Heart left ventricle (tissue), 16 donors: ENCODE results near the gene PTPRM. TPM values are rescaled to one million over a fixed set of nuclear protein-coding genes. Genes with fewer than 3 reads are reported as not detected.

Experiments used
- ATAC-seq, 4 donors: fragments of 200-7000 bp; cut with Tn5 transposase; one replicate each; pipeline ENCODE4 v1.9.1; 2020 to 2022; ENCODE audit warnings: moderate library complexity in 4 of 4, mild to moderate bottlenecking in 3 of 4, moderate number of reproducible peaks in 1 of 4
- DNase-seq, 5 donors: peaks; one replicate each; pipeline ENCODE4 v3.0.0-alpha.2; 2020
- H3K27ac ChIP-seq, 12 donors: fragments of 200-600 bp; sonication (generic) in 4 of 12; one replicate each; pipeline versions ENCODE4 v1.5.0 to v1.8.0; 2016 to 2022; ENCODE audit warnings: mild to moderate bottlenecking in 2 of 12
- H3K27me3 ChIP-seq, 9 donors: fragments of 200-600 bp; sonication (generic) in 2 of 9; one replicate each; pipeline versions ENCODE4 v1.5.1 to v1.8.0; 2016 to 2022; ENCODE audit warnings: mild to moderate bottlenecking in 3 of 9
- H3K36me3 ChIP-seq, 9 donors: fragments of 200-600 bp; sonication (generic) in 2 of 9; one replicate each; pipeline versions ENCODE4 v1.5.0 to v1.8.0; 2018 to 2022; ENCODE audit warnings: mild to moderate bottlenecking in 2 of 9
- H3K4me1 ChIP-seq, 12 donors: fragments of 200-600 bp; sonication (generic) in 4 of 12; one replicate each; pipeline versions ENCODE4 v1.5.0 to v1.8.0; 2016 to 2022; ENCODE audit warnings: mild to moderate bottlenecking in 3 of 12
- H3K4me3 ChIP-seq, 12 donors: fragments of 200-600 bp; sonication (generic) in 4 of 12; one replicate each; pipeline versions ENCODE4 v1.5.0 to v1.8.0; 2017 to 2022; ENCODE audit warnings: mild to moderate bottlenecking in 9 of 12, moderate library complexity in 4 of 12
- H3K9me3 ChIP-seq, 12 donors: fragments of 200-600 bp; sonication (generic) in 4 of 12; one replicate each; pipeline versions ENCODE4 v1.5.0 to v1.8.0; 2016 to 2022; ENCODE audit warnings: mild to moderate bottlenecking in 1 of 12
- CTCF ChIP-seq, 12 donors: fragments of 200-600 bp; sonication (generic) in 4 of 12; IDR thresholded peaks; one replicate each; pipeline versions ENCODE4 v1.5.0 to v1.8.0; 2018 to 2022; ENCODE audit warnings: antibody characterized with exemption in 12 of 12, mild to moderate bottlenecking in 5 of 12
- POLR2A ChIP-seq, 2 donors: fragments of 450-650 bp; IDR thresholded peaks; one replicate each; pipeline ENCODE4 v1.6.1; 2017; ENCODE audit warnings: antibody characterized with exemption in 2 of 2, mild to moderate bottlenecking in 2 of 2, moderate library complexity in 2 of 2
- WGBS, 4 donors: extraction: QIAGEN DNeasy Blood & Tissue Kit in 2 of 4; methylation state at CpG; one replicate each; pipeline versions ENCODE4 v1.1.5 to v1.1.7; 2013 to 2018; 5-methylcytosine and 5-hydroxymethylcytosine counted together
- intact Hi-C, 10 donors: fragments of 100-400 bp; cut with DNase I; formaldehyde crosslinking; loops; one replicate each; pipeline versions ENCODE4 v1.11.1 to v1.14.2; 2022
- polyA plus RNA-seq, 2 donors: library from polyadenylated mRNA; stranded (reverse); fragments of 200-250 nt; gene quantifications; one replicate each; pipeline ENCODE4 v1.2.3, GENCODE V29; 2013
- total RNA-seq, 9 donors: library from RNA; depleted of rRNA in 2 of 9; stranded (reverse); fragments of >200 nt in 2 of 9; fragmentation: NEBNext Ultra II Directional in 3 of 9; extraction: Animal tissue kit (Norgen Biotek cat#: 25700) in 3 of 9; gene quantifications; one replicate each; pipeline versions ENCODE4 v1.1.0 to v1.2.4, GENCODE V29; 2016 to 2023
- donor health status: ischemic (EF 13 %, LVEDD 7.1; RV severe dilation, severe dysfunction).
- donor health status: healthy with polysubstance abuse.
- donor health status: DM: no; HTN: yes; CAD: no.
- donor health status: DM: no; HTN: no; CAD: no.
- donor health status: ischemic (EF 25% LVEDD 6.9; RV normal size, moderate dysfunction).
- donor health status: ischemic (EF 25% LVEDD 5.7; RV mildly dilated, moderate dysfunction).
- donor health status: healthy.
- donor health status: DM: yes; HTN: yes; CAD: no.
- donor health status: ischemic (EF 35%, LVEDD 5.7; RV mildly dilated, moderate dysfunction).
- donor health status: nonischemic (EF 11% LVEDD 7.7; RV severe dilation, severe dysfunction).
- donor health status: DM: yes; HTN: yes; CAD: no.
- donor health status: PGD.
- donor health status: ischemic (EF 29% LVEDD 5.4; RV normal size, mild dysfunction).
- donor health status: nonischemic (EF 23%, LVEDD 6.1; RV moderate dilation, normal function).

PTPRM gene
- total and polyA plus RNA-seq, 11 donors = 93.8 to 186 (median 123) TPM

- H3K4me1 ChIP-seq = no peaks in the 10 kb centered on the region
- no peak for DNase-seq
- no peak overlapping the region for H3K27ac ChIP-seq
- intact Hi-C loops = loop anchor here in 1 of 10 donors (10.0 kb wide), 1 partner anchor 57 kb away; no protein-coding TSS in a partner anchor
- ATAC-seq = no peak
- TF ChIP-seq POLR2A (IDR thresholded peaks at IDR 0.05) (no peak), CTCF (IDR thresholded peaks at IDR 0.05) (no peak)
- H3K4me3 ChIP-seq = no peak overlapping the region
- H3K9me3 ChIP-seq = no peaks in the 10 kb centered on the region
- no peaks in the 10 kb centered on the region for H3K27me3 ChIP-seq
- peaks cover 0 to 27% (median 0%) of the 10 kb centered on the region in 9 donors for H3K36me3 ChIP-seq
These were observed 740.8 kb downstream of the PTPRM start for GRCh38 chr18:8307960-8308359.

- Histone ChIP-seq H3K36me3 (peaks cover 0 to 36% (median 12%) of the 10 kb centered on the region in 9 donors), H3K4me3 (no peak overlapping the region), H3K27me3 (no peaks in the 10 kb centered on the region), H3K4me1 (no peaks in the 10 kb centered on the region), H3K9me3 (no peaks in the 10 kb centered on the region), H3K27ac (no peak overlapping the region)
- ATAC-seq = no peak
- DNase-seq = no peak
- WGBS, 4 donors = 81 to 87% (median 85%) methylated on average over 2 of the region's 2 CpGs
- TF ChIP-seq POLR2A (IDR thresholded peaks at IDR 0.05) (no peak), CTCF (IDR thresholded peaks at IDR 0.05) (no peak)
- intact Hi-C loops = no loop called here
These were observed 745.9 kb downstream of the PTPRM start for GRCh38 chr18:8313043-8313442.

GRCh38 chr18:8314124-8314523 lies 747.0 kb downstream of the PTPRM start:
- Histone ChIP-seq H3K9me3 (no peaks in the 10 kb centered on the region), H3K27me3 (no peaks in the 10 kb centered on the region), H3K36me3 (peaks cover 0 to 36% (median 12%) of the 10 kb centered on the region in 9 donors), H3K27ac (no peak overlapping the region), H3K4me1 (no peaks in the 10 kb centered on the region), H3K4me3 (no peak overlapping the region)
- 79 to 100% (median 96%) methylated on average over 2 of the region's 2 CpGs for WGBS, 4 donors
- ATAC-seq (no peak), DNase-seq (no peak)
- TF ChIP-seq CTCF (IDR thresholded peaks at IDR 0.05) = no peak
- TF ChIP-seq POLR2A (IDR thresholded peaks at IDR 0.05) = no peak
- intact Hi-C loops = no loop called here

GRCh38 chr18:8319798-8320489 lies 752.8 kb downstream of the PTPRM start:
- no peak overlapping the region for H3K27ac ChIP-seq
- H3K9me3 ChIP-seq = no peaks in the 10 kb centered on the region
- ATAC-seq (peak in 1 of 4 donors; percentile 22), DNase-seq (no peak)
- peaks cover 0 to 40% (median 8%) of the 10 kb centered on the region in 9 donors for H3K36me3 ChIP-seq
- 69 to 85% (median 76%) methylated on average over 6 of the region's 6 CpGs for WGBS, 4 donors
- intact Hi-C loops = no loop called here
- peaks cover 0 to 7% (median 0%) of the 10 kb centered on the region in 12 donors for H3K4me1 ChIP-seq
- H3K27me3 ChIP-seq = no peaks in the 10 kb centered on the region
- TF ChIP-seq CTCF (IDR thresholded peaks at IDR 0.05) = no peak
- TF ChIP-seq POLR2A (IDR thresholded peaks at IDR 0.05) = no peak
- H3K4me3 ChIP-seq = no peak overlapping the region
